Measurements from ENCODE around the gene SLC37A1.
"Not testable (repeated sequence)": the region's sequence is repeated elsewhere in the genome, so short reads cannot be mapped to it uniquely, and the experiment has no call there.

Gene SLC37A1

GRCh38 chr21:42622284-42622683, 108.6 kb downstream of the SLC37A1 start:
- DNase-seq, result no peak

GRCh38 chr21:42623694-42624093, 110.0 kb downstream of the SLC37A1 start:
- DNase-seq, result no peak

GRCh38 chr21:42624095-42624790, 110.6 kb downstream of the SLC37A1 start:
- DNase-seq, result no peak

- no peak for DNase-seq
Measured at GRCh38 chr21:42624936-42625335, 111.3 kb downstream of the SLC37A1 start.

- no peak for DNase-seq
Measured at GRCh38 chr21:42626171-42626570, 112.5 kb downstream of the SLC37A1 start.

- DNase-seq, result no peak
Measured at GRCh38 chr21:42627527-42628289, 114.1 kb downstream of the SLC37A1 start.

- DNase-seq, result not testable (repeated sequence)
Measured at GRCh38 chr21:42628466-42629061, 114.9 kb downstream of the SLC37A1 start.

GRCh38 chr21:42629933-42630589, 116.4 kb downstream of the SLC37A1 start:
- no peak for DNase-seq

- DNase-seq, result no peak
Measured at GRCh38 chr21:42630626-42631025, 117.0 kb downstream of the SLC37A1 start.

All from fibroblast of skin of scalp (primary cell).